Measurements from ENCODE around the gene ATP2C1.

DNA sequence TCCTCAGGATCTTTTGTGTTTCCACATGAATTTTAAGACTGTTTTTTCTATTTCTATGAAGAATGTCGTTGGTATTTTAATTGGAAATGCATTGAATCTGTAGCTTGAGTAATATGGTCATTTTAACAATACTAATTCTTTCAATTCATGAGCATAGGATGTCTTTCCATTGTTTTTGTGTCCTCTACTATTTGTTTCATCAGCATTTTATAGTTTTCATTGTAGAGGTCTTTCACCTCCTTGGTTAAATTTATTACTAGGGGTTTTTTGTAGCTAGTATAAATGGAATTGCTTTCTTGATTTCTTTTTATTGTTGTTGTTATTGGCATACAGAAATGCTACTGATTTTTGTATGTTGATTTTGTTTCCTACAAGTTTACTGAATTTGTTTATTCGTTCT lies 17.3 kb upstream of the ATP2C1 start:
- TF ChIP-seq, protein P1, sequence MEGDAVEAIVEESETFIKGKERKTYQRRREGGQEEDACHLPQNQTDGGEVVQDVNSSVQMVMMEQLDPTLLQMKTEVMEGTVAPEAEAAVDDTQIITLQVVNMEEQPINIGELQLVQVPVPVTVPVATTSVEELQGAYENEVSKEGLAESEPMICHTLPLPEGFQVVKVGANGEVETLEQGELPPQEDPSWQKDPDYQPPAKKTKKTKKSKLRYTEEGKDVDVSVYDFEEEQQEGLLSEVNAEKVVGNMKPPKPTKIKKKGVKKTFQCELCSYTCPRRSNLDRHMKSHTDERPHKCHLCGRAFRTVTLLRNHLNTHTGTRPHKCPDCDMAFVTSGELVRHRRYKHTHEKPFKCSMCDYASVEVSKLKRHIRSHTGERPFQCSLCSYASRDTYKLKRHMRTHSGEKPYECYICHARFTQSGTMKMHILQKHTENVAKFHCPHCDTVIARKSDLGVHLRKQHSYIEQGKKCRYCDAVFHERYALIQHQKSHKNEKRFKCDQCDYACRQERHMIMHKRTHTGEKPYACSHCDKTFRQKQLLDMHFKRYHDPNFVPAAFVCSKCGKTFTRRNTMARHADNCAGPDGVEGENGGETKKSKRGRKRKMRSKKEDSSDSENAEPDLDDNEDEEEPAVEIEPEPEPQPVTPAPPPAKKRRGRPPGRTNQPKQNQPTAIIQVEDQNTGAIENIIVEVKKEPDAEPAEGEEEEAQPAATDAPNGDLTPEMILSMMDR (IDR thresholded peaks at IDR 0.05; ENCODE audit: insufficient read depth, low read length, poor library complexity, severe bottlenecking), result no peak
- TF ChIP-seq EZH2phosphoT487 (conservative IDR thresholded peaks at IDR 0.05; ENCODE audit: low read length), result no peak

Data from SU-DHL-6 (cell line).